ENCODE data around the gene ZBTB3.
"Not testable (repeated sequence)": the region's sequence is repeated elsewhere in the genome, so short reads cannot be mapped to it uniquely, and the experiment has no call there.

Gene ZBTB3

DNA sequence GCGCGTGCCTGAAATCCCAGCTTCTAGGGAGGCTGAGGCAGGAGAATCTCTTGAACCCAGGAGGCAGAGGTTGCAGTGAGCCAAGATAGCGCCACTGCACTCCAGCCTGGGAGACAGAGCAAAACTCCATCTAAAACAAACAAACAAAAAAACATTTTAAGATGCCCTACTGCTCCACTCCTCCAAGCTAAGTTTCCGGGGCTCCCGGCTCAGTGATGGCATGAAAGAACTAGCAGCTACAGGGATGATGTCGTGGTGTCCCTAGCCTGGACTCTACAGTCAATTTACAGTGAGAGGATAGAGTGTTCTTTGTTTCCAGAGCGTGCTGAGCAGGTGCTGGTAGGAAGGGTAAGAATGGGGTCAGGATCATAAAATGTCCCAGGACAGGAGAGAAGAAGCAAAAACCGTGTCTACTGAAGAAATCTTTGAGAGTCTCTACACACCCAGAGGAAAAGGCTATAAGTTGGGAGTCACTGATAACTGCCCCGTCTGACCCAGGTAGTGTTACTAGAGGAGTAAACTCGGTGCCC, 1.2 kb upstream of the ZBTB3 start:
- DNase-seq = no peak

- DNase-seq = no peak
These were observed 795 bp downstream of the ZBTB3 start for GRCh38 chr11:62752994-62753735.

DNA sequence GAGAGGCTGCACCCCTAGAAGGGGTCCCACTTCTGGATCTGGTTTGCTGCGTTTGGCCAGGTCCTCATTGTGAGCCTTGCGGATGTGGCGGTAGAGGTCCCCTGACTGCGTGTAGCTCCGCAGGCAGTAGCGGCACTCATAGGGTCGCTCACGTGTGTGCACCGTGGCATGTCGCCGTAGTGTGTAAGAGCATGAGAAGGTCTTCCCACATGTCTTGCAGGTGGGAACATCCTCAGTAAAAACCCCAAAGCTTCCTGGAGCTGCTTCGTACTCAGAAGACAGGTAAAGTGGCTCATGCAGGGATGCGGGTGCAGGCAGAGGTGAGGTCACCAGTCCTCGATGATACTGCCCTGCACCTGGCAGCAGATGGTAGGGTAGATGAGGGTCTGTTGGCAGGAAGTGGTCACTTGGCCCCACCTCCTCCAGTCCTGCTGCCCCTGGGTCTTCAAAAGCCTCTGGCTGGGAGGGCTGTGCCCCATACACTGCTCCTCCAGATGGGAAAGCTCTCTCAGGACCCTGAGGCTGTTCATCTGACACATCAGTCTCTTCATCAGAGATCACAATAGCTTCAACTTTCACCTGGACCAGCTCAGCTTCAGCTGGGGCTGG, 1.7 kb downstream of the ZBTB3 start:
- no peak for DNase-seq

- not testable (repeated sequence) for DNase-seq
These were observed 4.0 kb downstream of the ZBTB3 start for GRCh38 chr11:62749931-62750330.

DNA sequence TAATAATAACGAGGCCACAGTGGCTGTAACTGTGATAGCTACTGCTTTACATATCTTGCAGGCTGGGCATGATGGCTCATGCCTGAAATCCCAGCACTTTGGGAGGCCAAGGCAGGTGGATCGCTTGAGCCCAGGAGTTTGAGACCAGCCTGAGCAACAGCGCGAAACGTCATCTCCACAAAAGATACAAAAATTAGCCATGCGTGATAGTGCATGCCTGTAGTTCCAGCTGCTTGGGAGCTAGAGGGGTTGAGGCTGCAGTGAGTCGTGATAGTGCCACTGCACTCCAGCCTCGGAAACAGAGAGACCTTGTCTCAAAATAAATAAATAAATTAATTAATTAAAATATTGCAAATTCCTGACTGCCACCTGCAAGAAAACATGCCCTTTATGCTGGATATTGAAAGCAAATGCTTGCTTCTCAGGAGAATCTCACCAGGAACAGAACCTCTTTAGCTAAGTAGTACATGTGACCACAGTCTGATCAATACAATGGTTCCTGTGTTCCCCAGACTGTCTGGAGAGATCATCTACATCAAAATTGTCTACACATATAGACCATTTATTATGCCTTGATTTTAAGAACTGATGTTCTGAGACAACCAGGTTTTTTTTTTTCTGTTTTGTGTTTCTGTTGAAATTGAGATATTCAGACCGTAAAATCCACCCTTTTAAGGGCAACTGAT, 6.3 kb downstream of the ZBTB3 start:
- DNase-seq = no peak

GRCh38 chr11:62737196-62737595, 16.8 kb downstream of the ZBTB3 start:
- no peak for DNase-seq

DNA sequence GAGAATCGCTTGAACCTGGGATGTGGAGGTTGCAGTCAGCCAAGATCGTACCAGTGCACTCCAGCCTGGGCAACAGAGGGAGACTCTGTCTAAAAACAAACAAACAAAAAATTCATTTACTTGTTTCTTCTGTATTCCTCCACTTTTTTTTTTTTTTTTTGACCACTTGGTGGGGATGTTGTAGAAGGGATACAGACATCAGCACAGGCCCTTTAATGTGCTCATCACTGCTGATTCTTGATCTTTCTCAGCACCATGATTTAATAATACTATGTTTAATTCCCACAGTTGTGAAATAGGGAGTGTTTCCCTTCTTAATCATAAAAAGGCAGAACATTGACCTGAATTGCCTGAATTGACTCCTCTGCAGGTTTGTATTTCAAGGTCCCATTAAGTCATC, 21.1 kb downstream of the ZBTB3 start:
- no peak for DNase-seq

DNA sequence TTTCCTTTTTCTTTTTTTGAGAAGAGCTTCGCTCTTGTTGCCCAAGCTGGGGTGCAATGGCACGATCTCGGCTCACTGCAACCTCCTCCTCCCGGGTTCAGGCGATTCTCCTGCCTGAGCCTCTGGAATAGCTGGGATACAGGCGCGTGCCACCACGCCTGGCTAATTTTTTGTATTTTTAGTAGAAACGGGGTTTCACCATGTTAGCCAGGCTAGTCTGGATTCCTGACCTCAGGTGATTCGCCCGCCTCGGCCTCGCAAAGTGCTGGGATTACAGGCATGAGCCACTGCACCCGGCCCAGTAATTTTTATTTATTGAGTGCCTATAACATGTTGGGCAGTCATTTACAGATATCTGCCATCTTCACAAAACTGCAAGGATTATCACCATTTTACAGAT, 23.9 kb downstream of the ZBTB3 start:
- not testable (repeated sequence) for DNase-seq

DNA sequence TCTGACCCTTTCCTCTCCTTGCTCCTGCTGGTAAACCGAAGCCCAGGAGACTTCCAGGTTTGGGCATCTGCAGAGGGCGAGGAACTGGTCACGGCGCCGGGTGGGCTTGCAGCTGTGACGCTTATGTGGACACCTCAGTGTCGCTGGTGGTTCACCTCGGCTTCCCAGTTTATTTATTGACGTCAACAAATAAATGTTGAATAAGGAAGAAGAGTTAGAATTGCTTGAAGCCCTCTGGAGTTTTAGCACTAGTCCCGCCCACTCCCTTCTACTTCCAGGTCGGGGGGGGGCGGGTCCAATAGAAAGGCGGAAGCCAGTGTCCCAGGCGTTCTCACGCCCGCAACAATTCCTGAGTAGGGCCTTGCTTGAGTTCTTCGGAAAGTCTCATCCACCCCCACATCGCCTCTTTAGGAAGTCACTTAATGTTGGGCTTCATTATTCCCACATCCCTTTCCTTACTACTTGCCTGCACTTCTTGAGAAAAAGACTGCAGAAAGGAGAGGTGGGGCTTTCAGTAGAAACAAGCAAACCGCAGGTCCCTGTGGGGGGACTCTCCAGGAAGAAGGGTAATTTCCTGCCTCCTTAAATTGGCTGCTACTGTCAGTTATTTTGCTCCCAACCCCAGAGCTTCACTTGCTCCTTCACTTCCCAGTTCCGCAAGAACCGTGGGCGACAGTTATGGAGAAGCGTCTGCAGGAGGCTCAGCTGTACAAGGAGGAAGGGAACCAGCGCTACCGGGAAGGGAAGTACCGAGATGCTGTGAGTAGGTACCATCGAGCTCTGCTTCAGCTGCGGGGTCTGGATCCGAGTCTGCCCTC, 25.6 kb downstream of the ZBTB3 start, which contains the start of gene TTC9C:
TTC9C (plus strand) TSS at position 316 of the 818 bp plus-strand sequence; CDS start at position 679, 363 bp downstream.
- DNase-seq = peak; percentile 81

DNA sequence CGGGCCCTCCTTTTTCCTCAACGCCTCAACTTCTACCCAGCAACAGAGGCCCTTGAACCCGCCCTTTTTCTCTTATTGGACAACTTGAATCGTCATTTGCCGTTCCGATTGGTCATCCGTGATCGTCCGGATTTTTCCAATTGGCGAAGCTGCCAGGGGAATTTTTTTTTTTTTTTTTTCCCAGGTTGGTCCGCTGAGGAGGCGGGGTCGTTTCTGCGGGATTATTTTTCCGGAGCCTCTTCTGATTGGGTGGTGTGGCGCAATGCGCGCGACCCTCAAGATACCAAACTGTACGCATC, 26.1 kb downstream of the ZBTB3 start:
- peak; percentile 91 for DNase-seq

DNA sequence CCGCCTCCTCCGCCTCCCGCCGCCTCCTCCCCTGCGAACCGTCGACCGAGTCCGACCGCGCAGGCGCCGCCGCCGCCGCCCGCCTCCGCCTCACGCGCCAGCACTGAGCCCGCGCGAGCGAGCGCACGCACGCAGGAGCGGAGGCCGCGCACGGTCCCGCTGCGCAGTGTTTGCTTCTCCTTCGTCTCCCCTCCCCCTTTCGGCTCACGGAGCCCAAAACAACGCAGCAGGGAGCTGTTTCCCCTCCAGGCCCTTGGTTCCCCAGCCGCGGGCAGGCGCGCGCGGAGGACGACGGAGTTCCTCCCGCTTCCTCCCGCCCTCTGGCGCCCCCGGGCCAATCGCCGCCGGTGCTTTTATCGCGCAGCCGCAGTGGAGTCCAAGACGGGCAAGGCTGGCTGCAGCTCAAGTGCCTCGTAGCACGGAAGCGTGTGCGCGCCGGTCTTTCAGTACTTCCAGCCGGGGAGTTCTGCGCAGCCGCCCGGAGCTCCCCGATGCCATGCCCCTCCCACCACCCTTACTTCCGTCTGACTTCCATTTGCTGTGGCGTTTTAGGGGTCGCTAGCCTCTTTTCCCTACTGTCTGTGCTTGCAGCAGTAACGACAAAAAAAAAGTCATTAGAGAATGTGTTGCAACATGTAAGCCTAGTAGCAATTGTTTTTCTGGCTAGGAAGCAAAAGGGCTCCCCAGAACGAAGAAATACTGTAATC, 26.6 kb downstream of the ZBTB3 start, which contains the start of gene HNRNPUL2:
HNRNPUL2 (minus strand) TSS at position 293 of the 707 bp plus-strand sequence. CDS start 301 bp downstream, outside the sequence.
- DNase-seq = peak; percentile 99

GRCh38 chr11:62726915-62727164, 27.1 kb downstream of the ZBTB3 start:
- no peak for DNase-seq

DNA sequence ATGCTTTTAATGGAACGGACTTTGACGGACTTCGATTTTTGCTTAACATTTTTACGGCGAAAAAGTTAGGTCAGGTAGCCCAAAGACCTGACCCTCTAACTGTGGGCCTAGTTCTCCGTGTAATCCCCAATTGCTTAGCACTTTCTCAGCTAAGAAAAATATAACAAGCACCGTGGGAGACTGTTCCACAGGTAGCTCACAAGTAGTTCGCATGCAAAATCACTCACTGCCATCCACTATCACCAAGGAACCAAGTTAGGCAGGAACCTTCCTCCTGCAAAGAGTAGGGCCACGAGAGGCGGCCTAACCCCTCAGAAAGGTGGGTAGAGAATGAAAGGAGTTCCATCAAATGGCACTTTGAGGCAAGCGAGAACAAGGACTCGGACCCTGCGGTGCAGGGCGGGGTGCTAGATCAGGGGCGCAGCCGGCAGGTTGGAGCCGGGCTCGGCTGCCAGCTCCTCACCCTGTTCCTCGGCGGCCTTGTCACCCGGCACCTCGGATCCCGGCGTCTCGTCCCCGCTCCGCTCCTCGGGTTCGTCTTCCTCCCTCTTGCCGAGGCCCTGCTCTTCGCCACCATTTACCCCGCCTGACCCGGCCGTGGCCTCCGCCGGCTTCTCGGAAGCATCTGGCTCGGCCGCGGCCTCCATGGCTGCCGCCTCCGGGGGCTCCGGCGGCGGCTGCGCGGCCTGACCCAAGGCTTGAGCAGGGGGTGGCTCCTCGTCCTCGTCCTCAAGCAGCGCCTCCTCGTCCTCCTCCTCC, 27.6 kb downstream of the ZBTB3 start:
- DNase-seq = no peak

DNA sequence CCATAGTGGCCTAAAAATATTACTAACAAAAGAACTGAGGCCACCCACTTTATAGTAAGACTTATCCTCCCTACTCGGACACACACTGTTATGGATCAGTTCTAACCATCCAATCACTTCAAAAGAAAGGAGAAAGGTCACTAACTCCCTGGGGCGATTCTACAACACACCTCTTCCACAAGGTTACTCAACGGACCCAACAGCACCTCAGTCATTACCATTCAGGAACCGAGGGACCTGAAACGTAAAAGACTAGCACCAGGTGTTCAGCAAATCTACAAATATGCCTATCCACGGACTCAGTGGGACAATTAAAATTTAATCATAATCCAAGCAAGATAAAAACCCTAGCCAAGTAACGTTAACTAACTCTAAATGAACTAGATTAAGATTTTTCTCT, 28.3 kb downstream of the ZBTB3 start:
- no peak for DNase-seq

DNA sequence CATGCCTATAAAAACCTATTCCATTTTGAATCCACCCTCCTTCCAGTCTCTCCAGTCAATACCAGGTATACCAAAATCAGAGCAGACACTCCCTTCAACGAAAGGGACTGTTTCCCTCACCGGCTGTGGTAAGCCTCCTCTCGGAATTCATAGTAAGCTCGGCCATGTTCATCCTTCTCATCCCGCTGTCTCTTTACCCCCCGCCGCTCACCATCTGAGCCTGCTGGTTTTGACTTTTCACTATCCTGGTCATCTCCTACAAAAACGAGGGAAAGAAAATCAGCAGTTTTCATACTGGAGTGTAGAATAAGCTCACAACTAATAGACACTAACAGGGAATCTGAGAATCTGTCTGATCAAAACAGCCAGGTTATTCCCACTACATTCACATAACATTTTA, 29.8 kb downstream of the ZBTB3 start:
- DNase-seq = no peak

DNA sequence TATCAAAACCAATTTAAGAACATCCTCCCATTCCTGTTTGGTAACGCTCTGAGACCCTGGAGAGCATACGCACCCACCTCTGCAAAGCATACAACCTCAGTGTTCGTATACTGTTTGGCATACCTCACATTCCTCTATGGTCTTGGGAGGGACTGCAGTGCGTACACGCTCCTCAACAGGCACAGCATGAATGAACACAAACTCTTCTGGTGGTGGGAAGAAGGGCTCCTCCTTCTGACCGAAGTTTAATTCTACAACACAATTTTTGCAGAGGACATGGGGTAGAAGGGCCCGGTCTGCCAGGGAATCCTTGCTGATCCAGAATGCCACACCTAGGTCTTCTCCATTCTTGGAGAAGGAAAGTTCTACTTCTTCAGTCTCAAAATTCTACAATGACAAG, 32.0 kb downstream of the ZBTB3 start:
- DNase-seq = no peak

DNA sequence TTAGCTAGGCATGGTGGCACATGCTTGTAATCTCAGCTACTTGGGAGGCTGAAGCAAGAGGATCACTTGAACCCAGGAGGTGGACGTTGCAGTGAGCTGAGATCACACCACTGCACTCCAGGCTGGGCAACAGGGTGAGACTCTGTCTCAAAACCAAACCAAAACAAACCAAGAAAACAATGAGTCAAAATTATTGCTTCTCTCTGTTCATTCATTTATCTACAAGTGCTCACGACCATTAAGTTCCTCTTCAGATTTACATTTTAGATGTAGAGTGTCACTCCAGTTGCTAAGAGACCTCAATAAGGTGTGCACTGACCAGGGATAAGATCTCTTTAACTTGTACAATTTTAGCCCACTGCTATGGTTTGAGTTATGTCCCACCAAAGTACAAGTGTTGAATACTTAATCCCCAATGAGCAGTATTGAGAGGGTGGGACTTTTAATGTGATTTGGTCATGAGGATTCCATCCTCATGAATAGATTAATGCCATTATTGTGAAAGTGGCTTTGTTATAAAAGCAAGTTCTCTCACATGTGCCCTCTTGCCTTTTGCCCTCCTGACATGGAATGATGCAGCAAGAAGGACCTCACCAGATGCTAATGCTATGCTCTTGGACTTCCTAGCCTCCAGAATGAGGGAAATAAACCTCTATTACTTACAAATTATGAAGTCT, 34.5 kb downstream of the ZBTB3 start:
- no peak for DNase-seq

GRCh38 chr11:62716816-62717215, 37.1 kb downstream of the ZBTB3 start:
- DNase-seq = no peak

DNA sequence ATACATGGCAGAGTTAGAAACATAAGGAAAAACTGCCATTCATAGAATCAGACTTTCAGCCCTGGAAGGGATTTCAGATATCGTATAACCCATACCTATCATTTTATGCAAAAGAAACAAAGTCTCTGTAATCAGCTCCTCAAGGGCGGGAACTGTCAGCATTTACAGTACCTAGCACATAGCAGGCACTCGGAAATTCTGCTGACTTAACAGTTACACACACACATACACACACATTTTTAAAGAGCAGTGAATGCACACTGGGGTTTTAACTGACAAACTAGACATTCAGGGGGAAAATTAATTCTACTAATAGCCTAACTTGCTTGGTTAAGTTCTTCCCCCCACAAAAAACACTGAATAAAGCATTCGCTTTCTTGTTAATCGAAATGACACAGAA, 37.8 kb downstream of the ZBTB3 start:
- DNase-seq = no peak

- no peak for DNase-seq
These were observed 38.5 kb downstream of the ZBTB3 start for GRCh38 chr11:62715150-62716130.
